Transverse colon (tissue), 4 donors: ENCODE measurements around the gene E4F1.

Experiments
- EP300 ChIP-seq: sonication (generic); formaldehyde crosslinking; IDR thresholded peaks from one replicate; pipeline ENCODE4 v1.6.1; 2017; ENCODE audit warnings: antibody characterized with exemption, low read depth
- POLR2A ChIP-seq: fragments of 450-650 bp; IDR thresholded peaks from one replicate; pipeline ENCODE4 v1.6.1; 2016; ENCODE audit warnings: antibody characterized with exemption, mild to moderate bottlenecking, moderate library complexity
- POLR2AphosphoS5 ChIP-seq, 3 donors: sonication (generic); formaldehyde crosslinking; IDR thresholded peaks; one replicate each; pipeline ENCODE4 v1.6.1; 2016; ENCODE audit warnings: antibody characterized with exemption in 3 of 3
- TF ChIP-seq, protein P1 (sequence below), 5 experiments: fragments of 200-600 bp in 3 of 5; fragments of 450-650 bp in 2 of 5; sonication (generic) in 3 of 5; IDR thresholded peaks; 1 replicate in 2 of 5; 2 replicates in 3 of 5; pipeline ENCODE4 v1.5.1; 2016 to 2017; ENCODE audit warnings: antibody characterized with exemption in 5 of 5, inconsistent platforms in 3 of 5, mild to moderate bottlenecking in 2 of 5, moderate library complexity in 1 of 5

DNA sequence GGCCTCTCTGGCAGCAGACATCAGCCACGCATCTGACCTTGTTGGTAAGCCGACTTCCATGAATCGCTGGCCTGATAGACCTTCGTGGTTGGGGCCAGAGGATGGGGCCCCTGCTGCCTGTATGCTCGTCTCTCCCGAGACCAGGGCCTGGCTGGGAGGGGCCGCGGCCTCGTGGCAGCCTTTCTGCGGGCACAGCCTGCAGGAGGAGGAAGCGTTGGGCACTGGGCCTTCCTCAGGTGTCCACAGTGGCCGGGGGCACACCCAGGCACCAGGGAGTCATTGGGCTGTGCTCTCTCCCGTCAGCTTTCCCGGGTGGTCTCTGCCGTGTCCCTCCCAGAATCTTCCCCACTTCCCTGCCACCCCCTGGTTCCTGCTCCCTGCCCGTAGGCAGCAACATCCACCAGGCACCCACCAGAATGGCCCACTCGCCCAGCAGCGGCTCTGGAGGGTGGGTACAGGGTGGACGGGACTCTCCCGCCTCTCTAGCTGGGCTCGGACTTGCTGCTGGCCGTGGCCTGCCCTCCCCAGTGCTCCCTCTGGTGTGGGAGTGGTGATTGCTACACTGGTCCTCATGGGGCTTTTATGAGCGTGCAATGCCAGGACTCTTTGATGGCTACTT is 6.3 kb downstream of the E4F1 start:
- TF ChIP-seq, protein P1, sequence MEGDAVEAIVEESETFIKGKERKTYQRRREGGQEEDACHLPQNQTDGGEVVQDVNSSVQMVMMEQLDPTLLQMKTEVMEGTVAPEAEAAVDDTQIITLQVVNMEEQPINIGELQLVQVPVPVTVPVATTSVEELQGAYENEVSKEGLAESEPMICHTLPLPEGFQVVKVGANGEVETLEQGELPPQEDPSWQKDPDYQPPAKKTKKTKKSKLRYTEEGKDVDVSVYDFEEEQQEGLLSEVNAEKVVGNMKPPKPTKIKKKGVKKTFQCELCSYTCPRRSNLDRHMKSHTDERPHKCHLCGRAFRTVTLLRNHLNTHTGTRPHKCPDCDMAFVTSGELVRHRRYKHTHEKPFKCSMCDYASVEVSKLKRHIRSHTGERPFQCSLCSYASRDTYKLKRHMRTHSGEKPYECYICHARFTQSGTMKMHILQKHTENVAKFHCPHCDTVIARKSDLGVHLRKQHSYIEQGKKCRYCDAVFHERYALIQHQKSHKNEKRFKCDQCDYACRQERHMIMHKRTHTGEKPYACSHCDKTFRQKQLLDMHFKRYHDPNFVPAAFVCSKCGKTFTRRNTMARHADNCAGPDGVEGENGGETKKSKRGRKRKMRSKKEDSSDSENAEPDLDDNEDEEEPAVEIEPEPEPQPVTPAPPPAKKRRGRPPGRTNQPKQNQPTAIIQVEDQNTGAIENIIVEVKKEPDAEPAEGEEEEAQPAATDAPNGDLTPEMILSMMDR (IDR thresholded peaks at IDR 0.05), result no peak
- TF ChIP-seq EP300 (no peak), POLR2AphosphoS5 (IDR thresholded peaks at IDR 0.05) (no peak), POLR2A (no peak)
